HG03354 (cell line): ENCODE results near the gene ACRBP.
"Not testable (repeated sequence)": the region's sequence is repeated elsewhere in the genome, so short reads cannot be mapped to it uniquely, and the experiment has no call there.

ENCODE experiments used
- ATAC-seq: cut with Tn5 transposase; IDR thresholded peaks from one replicate; pipeline ENCODE4 v1.9.1; 2021; ENCODE audit warnings: mild to moderate bottlenecking; ENCODE audit not compliant: unreplicated experiment, poor library complexity, severe bottlenecking

ACRBP gene

GRCh38 chr12:6595673-6596072 is 51.6 kb downstream of the ACRBP start:
- ATAC-seq: not testable (repeated sequence)

- ATAC-seq: no peak
These were observed 55.1 kb downstream of the ACRBP start for GRCh38 chr12:6592087-6592486.
